Stimulated activated CD4-positive, alpha-beta T cell treated with anti-CD3 and anti-CD28 coated beads, Interleukin-2, amount 100 ng/mL, for 24 hours (primary cell): Measurements from ENCODE around the gene SNTG2.

Experiments
- DNase-seq, 2 donors: peaks; one replicate each; pipeline ENCODE4 v3.0.0-alpha.2; 2020

Gene SNTG2

DNA sequence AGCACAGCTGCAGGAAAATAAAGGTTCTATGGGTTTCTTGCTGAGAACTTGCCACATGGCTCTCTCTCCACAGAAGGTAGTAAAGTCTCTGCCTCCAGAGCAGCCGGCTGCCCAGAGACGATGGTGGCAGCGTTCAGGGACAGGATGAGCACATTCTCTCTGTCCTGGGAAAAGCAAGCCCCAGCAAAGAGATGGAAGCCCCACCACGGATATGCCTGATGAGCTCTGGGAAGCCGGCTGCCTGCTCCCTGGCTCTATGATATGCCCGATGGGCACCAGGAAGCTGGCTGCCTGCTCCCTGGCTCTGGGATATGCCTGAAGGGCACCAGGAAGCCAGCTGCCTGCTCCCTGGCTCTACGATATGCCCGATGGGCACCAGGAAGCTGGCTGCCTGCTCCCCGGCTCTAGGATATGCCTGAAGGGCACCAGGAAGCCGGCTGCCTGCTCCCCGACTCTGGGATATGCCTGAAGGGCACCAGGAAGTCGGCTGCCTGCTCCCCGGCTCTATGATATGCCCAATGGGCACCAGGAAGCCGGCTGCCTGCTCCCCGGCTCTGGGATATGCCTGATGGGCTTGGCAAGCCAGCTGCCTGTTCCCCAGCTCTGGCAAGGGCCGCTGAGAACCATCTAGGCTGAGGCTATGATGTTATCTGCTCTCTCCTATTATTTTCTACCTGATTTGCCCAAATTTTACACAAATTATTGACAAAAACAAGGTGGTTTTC lies 21.5 kb upstream of the SNTG2 start:
- DNase-seq, result no peak

DNA sequence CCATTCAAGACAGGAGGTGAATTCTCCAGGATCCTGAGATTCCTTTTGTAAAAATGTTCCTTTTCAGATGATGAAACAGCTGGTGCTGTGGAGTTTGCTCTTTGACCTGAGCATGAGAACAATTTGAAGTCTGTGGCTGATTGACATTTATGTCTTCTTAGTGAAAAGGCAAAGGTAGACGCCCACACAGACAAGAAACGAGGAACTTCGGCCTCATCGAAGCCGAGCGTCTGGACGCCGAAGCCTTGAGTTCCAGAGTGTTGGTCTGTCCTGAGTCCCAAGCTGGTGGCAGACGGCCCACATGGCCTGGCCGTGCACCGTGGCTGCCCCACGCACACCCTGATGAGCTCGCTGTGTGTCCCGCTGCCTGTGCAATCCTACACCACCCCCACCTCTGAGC lies 20.7 kb upstream of the SNTG2 start:
- DNase-seq, result no peak

DNA sequence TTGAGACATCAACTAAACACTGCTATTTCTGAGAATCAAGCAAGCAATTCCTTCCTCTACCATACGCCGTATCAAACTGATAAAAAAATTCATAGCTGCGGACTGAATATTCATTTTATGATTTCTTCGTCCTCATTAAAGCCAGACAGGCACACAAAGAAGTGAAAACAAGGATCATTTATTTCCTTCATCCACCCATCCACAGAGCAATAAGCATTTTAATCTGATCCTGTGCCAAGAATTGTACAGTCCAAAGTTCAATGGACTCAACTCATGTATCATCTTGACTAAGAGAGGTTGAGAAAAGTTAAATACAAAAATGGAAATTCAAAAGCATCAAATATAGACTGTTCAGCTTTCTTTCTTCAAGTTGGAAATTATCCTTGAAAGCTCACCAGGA lies 19.7 kb upstream of the SNTG2 start:
- no peak for DNase-seq

DNA sequence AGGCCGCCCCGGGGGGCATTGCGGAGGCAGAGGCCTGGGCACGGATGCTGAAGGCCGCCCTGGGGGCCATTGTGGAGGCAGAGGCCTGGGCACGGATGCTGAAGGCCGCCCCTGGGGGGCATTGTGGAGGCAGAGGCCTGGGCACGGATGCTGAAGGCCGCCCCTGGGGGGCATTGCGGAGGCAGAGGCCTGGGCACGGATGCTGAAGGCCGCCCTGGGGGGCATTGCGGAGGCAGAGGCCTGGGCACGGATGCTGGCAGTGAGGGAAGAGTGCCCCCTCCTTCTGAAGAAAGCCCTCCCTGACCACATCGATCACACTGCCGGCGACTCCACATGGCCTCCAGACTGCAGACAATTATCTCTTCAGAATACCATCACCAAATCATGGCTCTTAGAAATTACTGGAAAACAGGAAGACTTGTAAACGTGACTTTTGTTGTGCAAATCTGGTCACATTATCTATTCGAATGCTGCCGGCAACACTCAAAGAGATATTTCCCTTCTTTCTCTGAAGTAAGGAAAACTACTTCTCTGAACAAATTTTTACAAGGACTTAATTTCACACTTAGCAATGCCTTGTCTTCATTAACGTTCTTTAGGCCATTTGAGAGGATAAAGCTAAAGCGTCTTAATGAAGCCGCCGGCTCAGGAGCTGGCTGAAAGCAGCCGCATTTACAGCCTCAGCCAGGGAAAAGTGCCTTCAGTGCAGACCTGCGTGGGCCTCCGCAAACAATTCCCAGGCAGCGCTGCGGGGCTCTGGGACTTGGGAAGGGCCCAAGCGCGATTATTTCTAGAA lies 18.1 kb upstream of the SNTG2 start:
- no peak for DNase-seq

DNA sequence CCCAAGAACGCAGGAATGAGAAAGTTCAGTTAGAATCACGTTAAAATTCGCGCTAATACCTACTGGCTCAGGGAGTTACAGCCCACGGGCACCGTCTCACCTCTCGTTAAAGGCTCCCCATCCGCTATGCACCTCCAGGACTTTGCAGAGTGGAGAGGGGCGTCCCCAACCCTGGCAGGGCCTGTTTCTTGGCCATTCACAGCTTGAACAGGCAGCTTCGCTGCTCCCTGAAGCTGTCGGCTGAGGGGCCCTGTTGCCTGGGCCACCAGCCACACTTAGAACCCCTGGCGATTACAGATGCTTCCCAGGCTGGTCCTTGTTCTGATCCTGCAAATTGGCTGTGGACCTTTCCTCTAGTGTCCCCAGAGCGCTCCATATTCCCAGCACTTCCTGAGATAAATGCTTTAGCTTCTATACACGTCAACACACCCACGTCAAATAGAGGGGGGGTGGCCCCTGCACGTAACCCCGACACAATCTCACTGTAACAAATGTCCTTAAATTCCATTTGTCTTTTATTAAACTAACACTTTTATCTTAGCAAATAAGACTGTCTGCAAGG lies 16.8 kb upstream of the SNTG2 start:
- no peak for DNase-seq

DNA sequence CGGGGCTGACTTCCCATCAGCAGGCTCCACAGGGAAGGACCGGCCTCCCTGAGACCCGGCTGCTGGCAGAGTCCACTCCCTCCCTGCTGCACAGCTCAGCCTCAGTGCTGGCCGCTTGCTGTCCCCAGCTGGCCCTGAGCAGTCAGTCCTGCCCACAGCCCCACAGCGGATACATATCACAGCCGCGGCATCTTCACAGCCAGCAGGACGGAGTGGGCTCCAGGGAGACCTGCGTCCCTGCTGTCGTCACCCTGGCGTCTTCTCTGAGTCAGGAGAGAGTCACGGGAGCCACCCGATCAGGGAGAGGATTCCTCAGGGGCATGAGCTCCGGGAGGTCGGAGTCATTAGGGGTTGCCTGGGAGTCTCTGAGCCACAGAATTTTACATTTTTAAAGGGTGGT lies 13.1 kb upstream of the SNTG2 start:
- no peak for DNase-seq

DNA sequence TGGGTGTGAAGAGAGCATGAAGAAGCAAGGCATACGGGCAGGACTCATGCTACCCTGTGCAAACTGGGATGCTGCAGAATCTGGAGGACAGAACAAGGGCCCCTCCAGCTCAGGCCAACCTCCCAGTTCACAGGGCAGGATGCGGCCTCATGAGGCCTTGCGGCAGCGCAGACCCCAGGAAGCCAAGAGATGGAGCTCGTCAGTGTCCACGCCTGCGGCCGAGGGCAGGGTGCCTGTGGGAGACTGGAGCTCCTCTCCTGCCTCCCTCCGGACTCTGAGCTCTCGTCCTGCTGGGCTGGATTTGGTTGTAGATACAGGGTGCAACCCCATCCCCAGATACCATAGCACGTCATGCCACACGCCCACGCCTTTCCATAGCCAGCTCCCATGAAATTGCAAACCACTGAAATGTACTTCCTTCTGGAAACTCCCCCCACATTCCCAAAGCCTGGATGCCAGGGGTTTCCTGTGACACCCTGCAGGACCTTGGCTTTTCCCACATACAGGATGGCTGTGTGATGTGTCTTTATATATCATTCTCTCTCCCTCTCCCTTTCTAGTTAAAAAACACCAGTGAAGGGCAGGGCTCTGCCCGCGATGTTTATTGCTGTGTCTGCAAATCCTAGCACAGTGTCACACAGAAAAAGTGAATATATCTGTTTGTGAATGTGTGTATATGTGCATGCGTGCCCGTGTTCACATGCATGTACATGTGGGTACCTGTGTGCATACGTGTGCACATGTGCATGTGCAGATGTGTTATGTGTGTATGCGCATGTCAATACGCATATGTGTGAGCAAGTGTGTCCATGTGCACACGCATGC lies 12.3 kb upstream of the SNTG2 start:
- no peak for DNase-seq

DNA sequence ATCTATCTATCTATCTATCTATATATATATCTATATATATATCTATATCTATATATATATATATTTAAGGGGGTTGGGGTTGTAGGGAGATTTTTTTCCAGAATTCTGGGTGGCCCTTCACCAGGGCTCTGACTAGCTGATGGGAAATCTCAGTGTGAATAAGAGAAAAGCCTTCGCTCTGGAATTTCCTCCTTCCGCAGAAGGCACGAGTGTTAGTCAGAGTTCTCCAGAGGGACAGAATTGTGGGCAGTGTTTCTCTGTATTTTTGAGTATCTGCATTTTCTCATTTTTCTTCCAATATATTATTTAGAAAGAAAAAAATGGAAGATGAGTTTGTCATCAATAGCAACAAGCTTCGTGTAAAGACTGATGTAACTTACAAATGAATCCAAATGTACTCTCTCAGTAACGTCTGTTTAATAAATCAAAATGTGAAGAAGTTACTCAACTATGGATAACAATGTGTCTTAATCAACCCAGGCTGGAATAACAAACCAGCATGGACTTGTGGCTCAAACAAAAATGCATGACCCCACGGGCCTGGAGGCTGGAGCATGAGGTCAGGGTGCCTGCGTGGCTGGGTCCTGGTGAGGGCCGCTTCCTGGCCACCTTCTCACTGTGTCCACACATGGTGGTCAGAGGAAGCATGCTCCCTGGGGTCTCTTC lies 10.6 kb upstream of the SNTG2 start:
- DNase-seq, result no peak

DNA sequence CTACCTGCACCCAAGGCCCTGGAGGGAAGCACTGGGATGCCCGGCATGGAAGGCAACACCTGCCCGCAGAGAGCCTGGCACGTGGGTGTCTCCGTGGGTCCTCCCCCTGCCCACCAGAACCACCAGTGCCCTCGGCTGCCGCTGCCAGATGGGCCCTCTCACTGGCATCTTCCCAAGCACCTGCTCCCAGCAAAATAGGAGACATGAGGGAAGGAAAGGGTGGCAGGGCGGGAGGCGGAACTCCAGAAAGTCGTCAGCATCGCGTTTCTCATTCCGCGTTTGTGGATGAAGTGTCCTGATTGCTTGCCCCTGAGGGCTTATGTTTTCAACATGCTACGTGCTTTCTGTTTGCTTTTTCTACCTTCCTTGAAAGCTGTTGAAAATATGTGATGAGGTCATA lies 8.8 kb upstream of the SNTG2 start:
- no peak for DNase-seq

DNA sequence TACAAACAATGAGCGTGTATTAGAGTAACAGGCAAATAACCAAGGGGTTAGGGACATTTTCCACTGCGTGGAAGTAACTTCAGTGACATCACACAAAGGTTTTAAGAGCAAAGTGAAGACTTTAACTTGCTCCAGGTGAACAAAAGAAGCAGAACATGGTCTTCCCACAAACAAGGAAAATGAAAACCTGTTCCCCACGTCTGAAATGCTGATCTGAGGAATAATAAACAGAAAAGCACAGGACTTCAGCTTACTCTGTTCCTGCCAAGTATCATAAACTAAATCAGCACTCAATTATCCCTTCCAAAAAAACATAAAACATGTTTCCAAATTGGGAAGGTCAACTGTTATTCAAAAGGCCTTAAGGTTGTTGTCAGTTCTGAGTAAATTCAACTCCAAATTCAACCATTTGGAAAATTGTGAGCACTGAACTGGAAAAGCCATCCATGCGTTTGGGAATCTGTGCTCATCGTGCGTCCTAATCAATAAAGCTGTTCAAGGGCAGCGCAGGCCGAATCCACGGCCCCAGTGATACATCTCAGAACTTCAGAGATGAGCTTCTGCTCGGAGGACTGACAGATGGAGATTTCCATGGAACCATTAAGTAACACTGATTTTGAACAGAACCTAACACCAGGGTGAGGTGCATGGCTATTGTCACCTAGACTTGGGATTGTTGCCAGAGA lies 7.7 kb upstream of the SNTG2 start:
- DNase-seq, result no peak

DNA sequence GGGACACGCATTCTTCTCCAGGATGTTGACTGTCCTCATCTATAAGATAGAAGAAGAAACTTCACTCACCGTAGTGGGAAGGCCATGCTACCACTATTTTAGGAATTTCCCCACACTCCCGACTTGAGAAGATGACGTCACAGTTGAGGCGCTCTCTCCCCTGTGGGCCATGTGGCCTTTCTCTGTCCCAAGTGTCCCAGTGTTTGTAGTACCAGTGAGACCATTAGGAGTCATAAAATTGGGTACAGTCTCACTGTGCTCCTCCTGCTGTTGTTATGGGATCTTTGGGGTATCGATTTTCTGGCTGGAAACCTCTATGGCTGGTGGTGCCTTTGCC lies 7.2 kb upstream of the SNTG2 start:
- DNase-seq, result no peak

DNA sequence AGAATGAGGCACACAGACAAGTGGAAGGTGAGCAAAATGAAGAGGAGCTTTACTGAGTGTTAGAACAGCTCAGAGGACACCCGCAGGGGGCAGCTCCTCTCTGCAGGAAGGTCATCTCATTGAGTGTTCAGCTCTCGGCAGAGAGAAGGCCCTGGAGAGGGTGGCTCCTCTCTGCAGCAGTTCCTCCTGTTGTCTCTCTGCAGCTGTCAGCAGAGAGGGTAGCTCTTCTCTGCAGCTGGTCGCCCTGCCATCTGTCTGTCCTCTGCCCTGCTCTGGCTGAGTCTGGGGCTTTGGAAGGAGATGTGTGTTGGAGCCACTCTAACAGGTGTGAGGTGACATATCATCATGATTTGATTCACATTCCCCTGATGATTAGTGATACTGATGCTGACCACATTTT lies 6.8 kb upstream of the SNTG2 start:
- DNase-seq, result no peak

DNA sequence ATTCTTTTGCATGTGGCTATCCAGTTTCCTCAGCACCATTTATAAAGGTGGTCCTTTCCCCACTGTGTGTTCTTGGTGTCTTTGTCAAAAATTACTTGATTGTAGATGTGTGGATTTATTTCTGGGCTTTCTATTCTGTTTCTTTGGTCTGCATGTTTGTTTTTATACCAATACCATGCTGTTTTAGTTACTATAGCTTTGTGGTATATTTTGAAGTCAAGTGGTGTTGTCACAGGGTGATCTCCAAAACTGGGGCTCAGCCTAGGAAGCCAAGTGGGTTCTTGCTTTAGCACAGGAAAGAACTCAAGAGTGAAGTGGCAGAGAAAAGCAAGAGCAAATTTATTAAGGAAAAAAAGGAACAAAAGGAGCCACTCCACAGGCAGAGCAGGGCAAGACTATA lies 6.0 kb upstream of the SNTG2 start:
- no peak for DNase-seq

DNA sequence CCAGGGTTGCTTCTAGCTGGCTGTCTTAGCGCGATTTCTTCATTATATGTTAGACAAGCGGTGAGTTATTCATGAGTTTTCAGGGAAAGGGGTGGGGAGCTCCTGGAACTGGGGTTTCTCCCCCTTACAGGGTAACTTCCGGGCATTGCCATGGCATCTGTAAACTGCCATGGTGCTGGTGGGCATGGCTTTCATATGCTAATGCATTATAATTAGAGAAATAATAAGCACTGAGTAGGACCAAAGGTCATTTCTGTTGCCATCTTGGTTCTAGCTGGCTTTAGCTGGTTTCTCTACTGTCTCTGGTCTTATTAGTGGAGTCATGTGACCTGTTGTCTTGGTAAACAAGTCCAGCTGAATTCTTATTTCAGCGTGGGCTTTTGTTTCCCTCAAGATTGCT lies 5.5 kb upstream of the SNTG2 start:
- no peak for DNase-seq

DNA sequence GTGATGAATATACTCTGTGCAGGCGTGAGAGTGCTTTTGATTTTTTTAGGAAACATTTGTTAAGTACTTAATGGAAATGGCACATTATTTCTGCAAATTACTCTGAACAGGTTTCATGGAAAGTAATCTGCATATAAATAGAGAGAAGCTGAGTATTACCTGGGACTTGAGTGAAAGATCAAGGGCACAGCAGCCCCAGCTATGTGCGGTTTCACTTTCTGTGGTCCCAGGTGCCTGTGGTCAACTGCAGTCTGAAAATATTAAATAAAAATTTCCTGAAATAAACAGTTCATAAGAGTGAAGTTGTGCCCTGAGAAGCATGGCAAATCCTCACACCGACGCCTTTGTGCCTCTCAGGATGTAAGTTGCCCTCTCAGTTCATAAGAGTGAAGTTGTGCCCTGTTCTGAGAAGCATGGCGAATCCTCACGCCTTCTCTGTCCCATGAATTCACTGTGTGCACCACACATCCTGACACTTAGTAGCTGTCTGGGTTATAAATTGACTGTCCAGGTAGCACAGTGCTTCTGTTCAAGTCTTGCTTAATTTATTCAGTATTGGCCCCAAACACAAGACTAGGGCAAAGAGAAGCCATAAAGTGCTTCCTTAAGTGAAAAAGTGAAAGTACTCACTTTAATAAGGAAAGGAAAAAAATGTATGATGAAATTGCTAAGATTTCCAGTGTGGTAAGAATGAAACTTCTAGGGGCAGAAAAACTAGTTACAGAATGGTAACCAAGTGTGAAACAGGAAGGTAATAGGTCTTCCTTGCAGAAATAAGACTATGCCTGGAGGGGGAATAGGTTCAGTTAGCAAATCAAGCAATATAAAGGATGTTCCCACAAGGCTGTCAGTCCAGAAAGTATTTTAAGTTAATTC lies 4.3 kb upstream of the SNTG2 start:
- peak in 1 of 2 donors; percentile 27 for DNase-seq

DNA sequence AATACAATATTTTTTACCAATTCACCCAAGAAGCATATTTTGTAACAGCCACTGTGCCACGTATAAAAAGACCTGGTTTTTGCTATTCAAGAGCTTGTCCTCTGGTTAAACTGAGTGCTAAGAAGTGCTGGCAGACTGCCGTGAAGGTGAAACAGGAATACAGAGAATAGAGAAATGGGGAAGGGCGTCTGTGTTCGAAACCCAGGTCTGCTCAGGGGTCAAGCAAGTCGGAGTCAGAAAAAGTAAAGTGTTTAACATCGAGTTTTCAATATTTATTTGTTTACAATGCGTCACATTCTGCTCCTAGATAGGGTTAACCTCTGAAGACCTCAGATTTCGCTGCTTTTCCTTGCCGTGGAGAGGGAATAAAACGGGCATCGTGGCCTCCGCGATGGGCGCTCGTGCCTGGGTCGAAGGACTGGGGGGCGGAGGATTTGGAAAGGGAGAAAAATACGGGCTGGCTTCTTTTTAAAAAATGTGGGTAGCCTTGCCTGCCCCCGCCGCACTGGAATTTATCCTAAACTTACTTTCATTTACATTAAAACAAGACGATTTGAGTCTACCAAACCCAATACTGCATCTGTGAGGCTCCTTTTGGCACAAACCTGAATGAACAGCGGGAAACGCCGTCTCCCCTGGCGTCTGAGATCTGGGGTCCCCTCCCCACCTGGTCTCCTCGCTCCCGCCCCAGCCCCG lies 1.1 kb upstream of the SNTG2 start:
- no peak for DNase-seq

DNA sequence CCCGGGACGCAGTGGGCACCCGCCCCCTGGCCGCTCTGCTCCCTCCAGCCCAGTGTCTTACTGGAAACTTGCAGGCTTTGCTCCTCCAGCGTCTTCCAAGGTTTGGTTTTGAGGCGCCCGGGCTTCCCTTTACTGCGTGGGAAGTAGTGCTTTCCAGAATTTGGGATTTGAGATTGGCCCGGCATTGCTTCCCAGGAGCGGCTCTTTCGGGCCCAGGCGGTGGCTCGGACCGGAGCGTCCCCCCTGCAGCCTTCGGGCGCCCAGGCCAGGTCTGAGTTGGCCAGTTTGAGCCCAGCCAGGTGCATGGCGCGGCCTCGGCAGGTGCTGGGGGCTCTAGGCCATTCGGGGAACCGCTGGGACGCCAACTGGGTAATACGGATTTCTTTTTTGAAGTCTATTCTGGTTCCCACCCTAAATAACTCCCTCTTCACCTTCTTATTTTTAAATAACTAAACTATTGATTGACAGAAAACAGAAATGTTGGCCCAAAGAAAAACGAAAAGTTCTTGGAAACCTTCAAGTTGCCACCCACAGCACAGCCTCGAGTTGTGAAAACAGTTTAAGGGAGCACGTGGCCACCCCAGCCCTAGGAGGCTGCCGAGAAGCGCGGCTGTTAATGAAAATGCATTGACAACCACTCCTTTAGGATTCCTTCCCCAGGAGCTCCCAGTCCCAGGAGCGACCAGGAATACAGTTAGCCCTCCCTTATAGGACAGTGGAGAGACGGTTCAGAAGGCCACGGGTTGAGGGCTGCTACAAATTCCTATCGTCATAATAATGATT lies 766 bp downstream of the SNTG2 start:
- no peak for DNase-seq

DNA sequence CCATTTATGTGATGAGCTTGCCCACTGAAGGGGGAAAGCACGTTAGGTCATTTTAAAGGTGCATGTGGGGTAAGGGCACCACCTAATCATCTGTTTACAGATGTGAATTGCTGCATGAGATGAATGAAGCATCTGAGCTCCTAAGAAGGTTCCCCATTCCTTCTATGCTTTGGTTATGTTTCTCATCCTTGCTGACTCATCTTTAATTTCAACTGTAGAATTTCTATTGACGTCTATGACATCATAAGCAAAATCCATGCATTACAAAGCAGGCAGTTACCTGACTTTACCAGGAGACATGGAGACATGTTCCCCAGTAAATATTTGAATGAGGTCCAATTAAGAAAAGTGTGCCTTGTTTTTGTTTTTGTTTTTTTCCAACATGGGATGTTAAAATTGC lies 2.8 kb downstream of the SNTG2 start:
- DNase-seq, result no peak

DNA sequence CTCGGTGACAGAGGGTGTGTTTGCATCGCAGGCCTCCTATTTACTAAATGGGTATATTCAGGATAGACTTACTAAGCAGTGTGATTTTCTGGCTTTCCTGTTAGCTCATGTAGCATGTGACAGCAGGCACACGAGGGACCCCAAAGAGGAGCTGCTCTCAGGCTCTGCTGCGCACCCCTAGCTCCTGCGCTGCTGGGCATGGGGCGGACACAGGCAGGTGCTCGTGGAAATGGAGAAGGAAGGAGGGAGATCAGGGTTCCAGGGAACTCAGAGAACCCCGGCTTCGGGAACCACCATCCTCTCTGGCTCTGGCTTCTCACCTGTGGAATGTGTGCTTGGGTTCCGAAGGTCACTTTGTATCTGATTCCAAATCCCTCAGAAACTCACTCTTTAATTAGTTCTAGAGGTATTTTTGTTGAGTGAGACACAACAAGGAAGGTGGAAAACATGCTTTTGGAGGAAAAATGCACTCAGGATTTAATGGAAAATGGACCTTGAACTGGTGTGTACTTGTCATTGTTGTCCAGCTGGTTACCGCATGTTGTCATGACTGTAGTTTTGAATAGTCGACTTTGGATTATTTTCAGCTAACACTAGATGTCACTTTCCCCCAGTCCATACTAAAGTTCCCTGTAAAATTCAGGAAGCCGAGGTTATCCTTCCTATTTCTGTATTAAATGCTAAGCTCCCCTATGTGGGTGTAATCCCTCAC lies 3.5 kb downstream of the SNTG2 start:
- DNase-seq, result no peak
